Measurements from ENCODE around the gene NAA38. TPM values are rescaled to one million over a fixed set of nuclear protein-coding genes. Genes with fewer than 3 reads are reported as not detected.

NAA38 gene
- total and polyA plus RNA-seq, 8 donors: 20.1 to 87.2 (median 28.0) TPM

GRCh38 chr17:7856011-7856810 lies 1.1 kb downstream of the NAA38 start:
- H3K4me1 ChIP-seq: peaks cover 0 to 17% (median 9%) of the 10 kb centered on the region in 3 donors
- no peak for FAIRE-seq
- intact Hi-C loops (cut with DNase I): loop anchor here in 1 of 3 donors (10.0 kb wide), 1 partner anchor 111 kb away; no protein-coding TSS in a partner anchor

DNA sequence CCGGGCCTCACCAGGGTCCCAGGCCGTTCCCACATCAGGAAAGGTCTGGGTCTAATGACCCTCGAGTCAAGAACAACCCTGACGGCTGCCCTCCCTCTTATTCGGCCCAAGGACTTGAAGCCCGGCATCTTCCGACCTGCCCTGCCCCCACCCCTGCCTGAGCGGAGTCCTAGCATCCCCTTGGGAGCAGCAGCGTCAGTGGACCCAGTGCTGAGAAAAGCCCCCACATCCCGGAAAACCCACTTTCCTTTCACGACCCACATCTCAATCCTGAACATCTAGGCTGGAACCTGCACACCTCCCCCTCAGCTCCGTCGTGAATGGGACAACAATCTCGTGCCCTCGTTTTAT lies 1.7 kb downstream of the NAA38 start:
- intact Hi-C loops (cut with DNase I): loop anchor here in 1 of 3 donors (10.0 kb wide), 1 partner anchor 111 kb away; no protein-coding TSS in a partner anchor
- peak overlapping the region in 2 of 4 donors; percentile 21 to 78 for H3K27ac ChIP-seq
- DNase-seq: peak in 2 of 6 donors; percentile 35 to 38
- no peak for ATAC-seq
- no peak for TF ChIP-seq CTCF (IDR thresholded peaks at IDR 0.05)
- FAIRE-seq: no peak
- peaks cover 0 to 17% (median 9%) of the 10 kb centered on the region in 3 donors for H3K4me1 ChIP-seq
- H3K27me3 ChIP-seq: no peaks in the 10 kb centered on the region
- peak overlapping the region in 1 of 4 donors; percentile 53 for H3K4me3 ChIP-seq
- 45 to 48% methylated on average over 15 of the region's 15 CpGs for WGBS, 2 donors
- peaks cover 0 to 6% (median 0%) of the 10 kb centered on the region in 3 donors for H3K36me3 ChIP-seq
- H3K9me3 ChIP-seq: no peaks in the 10 kb centered on the region

More at GRCh38 chr17:7856011-7856810, 1.1 kb downstream of the NAA38 start:
- Histone ChIP-seq H3K4me3 (peak overlapping the region; percentile 41 to 82 (median 59)), H3K27me3 (no peaks in the 10 kb centered on the region), H3K9me3 (no peaks in the 10 kb centered on the region), H3K27ac (peak overlapping the region; percentile 75 to 80 (median 77)), H3K36me3 (peaks cover 0 to 6% (median 0%) of the 10 kb centered on the region in 3 donors)
- no peak for ATAC-seq
- no peak for TF ChIP-seq CTCF (IDR thresholded peaks at IDR 0.05)
- peak; percentile 49 to 80 (median 58) for DNase-seq
- 24 to 31% methylated on average over 29 of the region's 29 CpGs for WGBS, 2 donors

GRCh38 chr17:7854851-7855659 lies 2.3 kb downstream of the NAA38 start, which contains the start of gene TMEM88:
TSS of gene TMEM88 (plus strand) at chr17:7855066. CDS start at chr17:7855075, 9 bp downstream.
- H3K36me3 ChIP-seq: peaks cover 0 to 11% (median 0%) of the 10 kb centered on the region in 3 donors
- ATAC-seq (no peak), DNase-seq (peak; percentile 32 to 81 (median 55)), FAIRE-seq (no peak)
- intact Hi-C loops (cut with DNase I): loop anchor here in 2 of 3 donors (5.0 to 10.0 kb wide), 2 partner anchors 110 to 113 kb away; no protein-coding TSS in a partner anchor
- peak within 1 kb of the TSS in 1 of 4 donors; percentile 53 for H3K4me3 ChIP-seq
- H3K27ac ChIP-seq: peak within 1 kb of the TSS in 2 of 4 donors; percentile 21 to 78
- no peaks in the 10 kb centered on the region for H3K9me3 ChIP-seq
- no peaks in the 10 kb centered on the region for H3K27me3 ChIP-seq
- TF ChIP-seq CTCF (IDR thresholded peaks at IDR 0.05): no peak
- peaks cover 0 to 17% (median 9%) of the 10 kb centered on the region in 3 donors for H3K4me1 ChIP-seq
- WGBS, 2 donors: 75 to 83% methylated on average over 52 to 57 of the region's 57 CpGs

GRCh38 chr17:7854078-7854777 lies 3.1 kb downstream of the NAA38 start:
- DNase-seq: peak; percentile 26 to 68 (median 44)
- ATAC-seq: no peak
- Histone ChIP-seq H3K9me3 (no peaks in the 10 kb centered on the region), H3K27ac (no peak overlapping the region), H3K4me3 (no peak overlapping the region), H3K4me1 (peaks cover 0 to 17% (median 9%) of the 10 kb centered on the region in 3 donors), H3K36me3 (peaks cover 0 to 19% (median 0%) of the 10 kb centered on the region in 3 donors), H3K27me3 (no peaks in the 10 kb centered on the region)
- intact Hi-C loops (cut with DNase I): loop anchor here in 2 of 3 donors (5.0 to 10.0 kb wide), 2 partner anchors 109 to 112 kb away; no protein-coding TSS in a partner anchor
- no peak for TF ChIP-seq CTCF (IDR thresholded peaks at IDR 0.05)
- FAIRE-seq: no peak
- WGBS, 2 donors: 77 to 79% methylated on average over 31 of the region's 31 CpGs

Data from pancreas (tissue), 10 donors.